ENCODE measurements around the gene PDCD4. TPM values are rescaled to one million over a fixed set of nuclear protein-coding genes. Genes with fewer than 3 reads are reported as not detected.

PDCD4 gene
- total and polyA plus RNA-seq, 2 of the 4 experiments (the other 2 are of a cell fraction): 10.9 to 49.7 TPM

DNA sequence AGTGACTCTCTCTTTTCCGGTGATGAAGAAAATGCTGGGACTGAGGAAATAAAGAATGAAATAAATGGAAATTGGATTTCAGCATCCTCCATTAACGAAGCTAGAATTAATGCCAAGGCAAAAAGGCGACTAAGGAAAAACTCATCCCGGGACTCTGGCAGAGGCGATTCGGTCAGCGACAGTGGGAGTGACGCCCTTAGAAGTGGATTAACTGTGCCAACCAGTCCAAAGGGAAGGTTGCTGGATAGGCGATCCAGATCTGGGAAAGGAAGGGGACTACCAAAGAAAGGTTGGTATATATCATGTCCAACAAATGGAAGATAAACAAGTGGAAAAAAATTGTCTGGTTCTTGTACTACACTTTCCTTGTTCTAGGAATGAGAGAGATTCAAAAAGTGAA, 9.5 kb downstream of the PDCD4 start:
- dilution Hi-C loops (cut with HindIII; ENCODE audit: low sequenced_read_pairs, unreplicated experiment): no loop called here
- H3K4me2 ChIP-seq (ENCODE audit: low read depth, low read length): no peak overlapping the region
- no peak overlapping the region for H2BK20ac ChIP-seq (ENCODE audit: low read depth, low read length)
- POLR2A ChIA-PET (ENCODE audit: unreplicated experiment): no interaction called here
- H3K4me3 ChIP-seq (ENCODE audit: insufficient read depth, low read depth, low read length): no peak overlapping the region
- intact Hi-C loops (cut with micrococcal nuclease): no loop called here
- no peak overlapping the region for H3K14ac ChIP-seq (replicated peaks; ENCODE audit: low read depth, low read length)
- no peaks in the 10 kb centered on the region for H3K27me3 ChIP-seq (ENCODE audit: control insufficient read depth, insufficient read depth, low read length)
- H2BK5ac ChIP-seq (ENCODE audit: low read depth, low read length, poor library complexity, severe bottlenecking): no peak overlapping the region
- BruUV-seq (replicated peaks): no TSS peak
- H3K27ac ChIP-seq (ENCODE audit: insufficient read depth, low read length): no peak overlapping the region
- peaks cover 9% of the 10 kb centered on the region for H3K36me3 ChIP-seq (ENCODE audit: control insufficient read depth, insufficient read depth, low read length)
- ATAC-seq (ENCODE audit: low read depth) (no peak), DNase-seq (no peak)
- in situ Hi-C loops (cut with MboI; ENCODE audit: low sequenced_read_pairs): loop anchor here (10.0 kb wide), 1 partner anchor 576 kb away; the partner anchor contains the start of gene SMNDC1
- no peak for TF ChIP-seq CTCF (conservative IDR thresholded peaks at IDR 0.05; ENCODE audit: low read depth, low read length)
- H4K91ac ChIP-seq (ENCODE audit: insufficient read depth, low read depth, low read length): no peak overlapping the region
- no peak overlapping the region for H2AK5ac ChIP-seq (ENCODE audit: low read depth, low read length)
- H3K9me1 ChIP-seq (ENCODE audit: insufficient read depth, low read length): no peaks in the 10 kb centered on the region; the same call in 1 of the 2 replicates
- no peak overlapping the region for H4K5ac ChIP-seq (ENCODE audit: low read depth, low read length)
- H3K23ac ChIP-seq (ENCODE audit: low read depth, low read length): no peak overlapping the region
- no peak overlapping the region for H3K18ac ChIP-seq (ENCODE audit: low read depth, low read length)
- H4K8ac ChIP-seq (ENCODE audit: low read depth in 2 of 2, low read length in 2 of 2): no peak overlapping the region
- H4K20me1 ChIP-seq (ENCODE audit: insufficient read depth, low read length): no peaks in the 10 kb centered on the region; the same call in 1 of the 2 replicates
- no peak overlapping the region for H2AFZ ChIP-seq (replicated peaks; ENCODE audit: low read length, poor library complexity)
- 97% methylated on average over 5 of the region's 9 CpGs; no CpG with 5 or more reads in 1 of the 2 experiments for WGBS, 2 experiments (ENCODE audit: extremely low coverage in 2 of 2, insufficient read length in 1 of 2)
- H3K9ac ChIP-seq (ENCODE audit: low read depth, low read length): no peak overlapping the region
- H3K79me1 ChIP-seq (ENCODE audit: low read depth in 1 of 2, low read length in 2 of 2): peaks cover 0 to 3% of the 10 kb centered on the region in 2 experiments; a peak in 2 of 4 replicates
- peaks cover 2% of the 10 kb centered on the region; the same call in 1 of the 2 replicates for H3K4me1 ChIP-seq (ENCODE audit: control insufficient read depth, insufficient read depth, low read length)
- H2AK9ac ChIP-seq (replicated peaks; ENCODE audit: low read depth, low read length, poor library complexity): no peak overlapping the region
- H3K9me3 ChIP-seq (ENCODE audit: control insufficient read depth, insufficient read depth, low read length): no peaks in the 10 kb centered on the region
- CTCF ChIA-PET: no interaction called here
- H2BK15ac ChIP-seq (ENCODE audit: low read depth, low read length): no peak overlapping the region
- no peak overlapping the region for H2BK120ac ChIP-seq (ENCODE audit: low read depth, low read length)
- no peak overlapping the region for H3K4ac ChIP-seq (ENCODE audit: low read depth, low read length)
- no peak overlapping the region for H3K56ac ChIP-seq (ENCODE audit: extremely low read depth, insufficient read depth, low read length)

Measured in IMR-90 (cell line).